ENCODE measurements around the gene NRXN3.
"Not testable (repeated sequence)": the region's sequence is repeated elsewhere in the genome, so short reads cannot be mapped to it uniquely, and the experiment has no call there.

NRXN3 gene

GRCh38 chr14:79096811-79097210 is 926.6 kb downstream of the NRXN3 start:
- DNase-seq (ENCODE audit: low read depth), result no peak
- no peak overlapping the region for H3K4me3 ChIP-seq (ENCODE audit: low read length)
- no peak for TF ChIP-seq CTCF (conservative IDR thresholded peaks at IDR 0.05; ENCODE audit: low read depth, low read length)

GRCh38 chr14:79098324-79098723 is 928.2 kb downstream of the NRXN3 start:
- no peak overlapping the region for H3K4me3 ChIP-seq (ENCODE audit: low read length)
- TF ChIP-seq CTCF (conservative IDR thresholded peaks at IDR 0.05; ENCODE audit: low read depth, low read length), result no peak
- no peak for DNase-seq (ENCODE audit: low read depth)

GRCh38 chr14:79100578-79100977 is 930.4 kb downstream of the NRXN3 start:
- TF ChIP-seq CTCF (conservative IDR thresholded peaks at IDR 0.05; ENCODE audit: low read depth, low read length), result no peak
- DNase-seq (ENCODE audit: low read depth), result no peak
- no peak overlapping the region for H3K4me3 ChIP-seq (ENCODE audit: low read length)

- no peak for DNase-seq (ENCODE audit: low read depth)
- no peak overlapping the region for H3K4me3 ChIP-seq (ENCODE audit: low read length)
- TF ChIP-seq CTCF (conservative IDR thresholded peaks at IDR 0.05; ENCODE audit: low read depth, low read length), result no peak
These were observed 931.2 kb downstream of the NRXN3 start for GRCh38 chr14:79101388-79101787.

- DNase-seq (ENCODE audit: low read depth), result no peak
These were observed 933.6 kb downstream of the NRXN3 start for GRCh38 chr14:79103764-79104163.

GRCh38 chr14:79110564-79110963 is 940.4 kb downstream of the NRXN3 start:
- H3K4me3 ChIP-seq (ENCODE audit: low read length); DNase-seq (ENCODE audit: low read depth): not testable (repeated sequence)

More at GRCh38 chr14:79103764-79104163, 933.6 kb downstream of the NRXN3 start:
- TF ChIP-seq CTCF (conservative IDR thresholded peaks at IDR 0.05; ENCODE audit: low read depth, low read length), result no peak
- H3K4me3 ChIP-seq (ENCODE audit: low read length), result no peak overlapping the region

GRCh38 chr14:79111987-79112501 is 941.9 kb downstream of the NRXN3 start:
- no peak overlapping the region for H3K4me3 ChIP-seq (ENCODE audit: low read length)
- no peak for DNase-seq (ENCODE audit: low read depth)
- TF ChIP-seq CTCF (conservative IDR thresholded peaks at IDR 0.05; ENCODE audit: low read depth, low read length), result no peak

- no peak for TF ChIP-seq CTCF (conservative IDR thresholded peaks at IDR 0.05; ENCODE audit: low read depth, low read length)
- DNase-seq (ENCODE audit: low read depth), result no peak
- H3K4me3 ChIP-seq (ENCODE audit: low read length), result no peak overlapping the region
These were observed 947.4 kb downstream of the NRXN3 start for GRCh38 chr14:79117561-79117960.
